Measurements from ENCODE around the gene TCEA2.

TCEA2 gene

GRCh38 chr20:64107736-64108457, 44.9 kb downstream of the TCEA2 start:
- ATAC-seq, result peak; percentile 85
- peak overlapping the region; percentile 87 for H3K27ac Mint-ChIP-seq
- no peaks in the 10 kb centered on the region for H3K9me3 Mint-ChIP-seq
- peak overlapping the region; percentile 46 for H3K4me3 Mint-ChIP-seq
- H3K36me3 Mint-ChIP-seq, result no peaks in the 10 kb centered on the region
- no peaks in the 10 kb centered on the region for H3K27me3 Mint-ChIP-seq
- H3K4me1 Mint-ChIP-seq, result peaks cover 64% of the 10 kb centered on the region

GRCh38 chr20:64108731-64109681, 46.0 kb downstream of the TCEA2 start:
- no peak for ATAC-seq
- Mint-ChIP-seq H3K27ac (peak overlapping the region; percentile 87), H3K4me3 (no peak overlapping the region), H3K27me3 (no peaks in the 10 kb centered on the region), H3K4me1 (peaks cover 55% of the 10 kb centered on the region), H3K9me3 (no peaks in the 10 kb centered on the region), H3K36me3 (no peaks in the 10 kb centered on the region)

DNA sequence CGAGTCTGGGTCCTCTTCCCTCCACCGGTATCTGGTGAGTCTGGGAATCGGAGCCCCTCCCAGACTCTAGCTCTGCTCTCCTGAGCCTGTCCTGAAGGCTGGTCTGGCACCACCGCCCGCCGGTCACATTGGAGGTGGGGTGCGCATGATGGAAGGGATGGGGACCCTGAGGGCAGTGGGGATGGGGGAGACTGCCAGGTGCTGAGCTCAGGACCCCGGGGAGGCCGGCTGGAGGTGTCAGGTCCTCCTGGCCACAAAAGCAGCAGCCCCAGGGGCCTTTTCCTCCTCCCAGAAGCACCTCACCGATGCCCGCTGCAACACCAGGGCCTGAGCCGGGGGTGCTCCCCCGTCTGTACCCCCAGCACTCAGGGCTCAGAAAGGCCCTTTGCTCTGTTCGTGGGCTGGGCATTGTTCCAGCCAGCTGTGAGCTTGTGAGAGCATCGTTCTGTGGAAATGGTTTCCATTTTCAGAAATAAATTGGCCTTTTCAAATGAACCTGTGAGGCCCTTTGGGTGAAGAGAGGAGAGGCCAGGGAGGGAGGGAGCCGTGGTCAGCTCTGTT, 46.9 kb downstream of the TCEA2 start:
- Mint-ChIP-seq H3K36me3 (no peaks in the 10 kb centered on the region), H3K27ac (no peak overlapping the region)
- ATAC-seq, result no peak

DNA sequence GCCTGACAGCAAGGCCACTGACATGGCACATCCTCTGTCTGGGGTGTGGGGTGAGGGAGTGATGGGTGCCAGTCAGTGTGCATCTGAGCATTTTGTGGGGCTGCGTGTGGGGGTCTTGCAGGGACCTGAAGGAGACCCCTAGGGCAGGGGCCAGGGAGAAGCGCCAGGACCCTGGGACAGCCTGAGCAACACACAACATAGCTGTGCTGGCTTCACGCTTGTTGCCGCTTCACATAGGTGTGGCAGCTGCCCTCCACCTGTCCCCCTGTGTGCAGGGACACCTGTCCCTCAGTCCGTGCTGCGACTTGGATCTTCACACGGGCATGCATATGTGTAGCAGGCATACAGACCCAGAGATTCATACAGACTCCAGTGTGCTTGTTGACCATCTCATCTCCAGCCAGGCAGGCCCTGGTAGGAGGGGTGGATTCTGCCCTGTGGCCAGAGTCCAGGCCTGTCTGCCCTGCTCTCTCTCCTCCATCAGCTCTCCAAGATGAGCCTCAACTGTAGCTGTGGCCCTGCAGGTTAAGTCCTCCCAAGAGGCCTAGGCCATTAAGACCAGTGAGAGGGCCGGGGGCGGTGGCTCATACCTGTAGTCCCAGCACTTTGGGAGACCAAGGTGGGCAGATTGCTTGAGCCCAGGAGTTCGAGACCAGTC, 47.5 kb downstream of the TCEA2 start:
- Mint-ChIP-seq H3K4me1 (peaks cover 55% of the 10 kb centered on the region), H3K9me3 (no peaks in the 10 kb centered on the region), H3K27ac (no peak overlapping the region), H3K27me3 (no peaks in the 10 kb centered on the region), H3K4me3 (no peak overlapping the region), H3K36me3 (no peaks in the 10 kb centered on the region)
- ATAC-seq, result no peak

More for the DNA sequence above, 46.9 kb downstream of the TCEA2 start:
- Mint-ChIP-seq H3K9me3 (no peaks in the 10 kb centered on the region), H3K27me3 (no peaks in the 10 kb centered on the region), H3K4me3 (no peak overlapping the region), H3K4me1 (peaks cover 55% of the 10 kb centered on the region)

DNA sequence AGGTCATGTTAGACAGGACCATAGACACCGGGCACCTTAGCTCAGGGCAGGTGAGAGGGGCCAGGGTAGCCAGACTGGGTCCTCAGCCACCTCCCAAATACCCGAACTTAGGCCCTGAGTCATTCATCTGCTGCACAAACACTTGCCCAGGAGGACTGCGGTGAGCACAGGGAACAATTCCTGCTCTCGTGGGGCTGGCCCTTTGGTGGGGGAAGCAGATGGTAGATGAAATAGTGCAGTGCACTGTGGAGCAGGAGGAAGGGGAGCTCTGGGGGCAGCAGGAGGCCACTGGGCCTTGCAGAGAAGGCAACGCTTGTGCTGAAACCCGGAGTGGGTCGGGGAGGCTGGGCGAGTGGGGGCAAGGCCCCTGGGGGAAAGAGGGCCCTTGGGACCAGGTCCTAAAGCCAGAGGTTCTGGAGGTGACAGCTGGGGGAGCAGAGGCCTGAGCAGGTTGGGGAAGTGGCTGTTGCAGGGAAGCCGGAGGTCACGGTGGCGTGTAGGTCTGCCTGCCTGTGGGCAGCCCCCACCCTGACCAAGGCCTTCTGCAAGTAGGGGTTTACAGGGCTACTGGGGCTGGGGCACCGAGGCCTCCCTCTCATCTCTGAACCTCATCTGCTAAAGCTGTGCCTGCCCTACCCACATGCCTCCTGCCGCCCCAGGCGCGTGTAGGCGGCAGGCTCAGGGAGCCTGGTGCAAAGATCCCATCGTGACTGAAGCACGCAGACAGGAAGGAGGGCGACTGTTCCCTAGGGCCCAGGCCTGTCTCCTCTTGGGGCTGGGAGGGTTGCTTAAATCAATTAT, 49.0 kb downstream of the TCEA2 start:
- H3K36me3 Mint-ChIP-seq, result no peaks in the 10 kb centered on the region
- no peaks in the 10 kb centered on the region for H3K9me3 Mint-ChIP-seq
- H3K4me3 Mint-ChIP-seq, result no peak overlapping the region
- H3K27me3 Mint-ChIP-seq, result no peaks in the 10 kb centered on the region
- ATAC-seq, result peak; percentile 32
- H3K4me1 Mint-ChIP-seq, result peaks cover 43% of the 10 kb centered on the region
- H3K27ac Mint-ChIP-seq, result peak overlapping the region; percentile 20

- Mint-ChIP-seq H3K36me3 (no peaks in the 10 kb centered on the region), H3K27me3 (no peaks in the 10 kb centered on the region), H3K27ac (peak overlapping the region; percentile 20), H3K4me3 (no peak overlapping the region), H3K9me3 (no peaks in the 10 kb centered on the region), H3K4me1 (peaks cover 35% of the 10 kb centered on the region)
- no peak for ATAC-seq
Observed at GRCh38 chr20:64112691-64113443, 49.9 kb downstream of the TCEA2 start.

- no peaks in the 10 kb centered on the region for H3K36me3 Mint-ChIP-seq
- no peak for ATAC-seq
- H3K27me3 Mint-ChIP-seq, result no peaks in the 10 kb centered on the region
- no peak overlapping the region for H3K4me3 Mint-ChIP-seq
- H3K4me1 Mint-ChIP-seq, result peaks cover 30% of the 10 kb centered on the region
- H3K27ac Mint-ChIP-seq, result peak overlapping the region; percentile 20
- no peaks in the 10 kb centered on the region for H3K9me3 Mint-ChIP-seq
Observed at GRCh38 chr20:64113444-64113775, 50.4 kb downstream of the TCEA2 start.

DNA sequence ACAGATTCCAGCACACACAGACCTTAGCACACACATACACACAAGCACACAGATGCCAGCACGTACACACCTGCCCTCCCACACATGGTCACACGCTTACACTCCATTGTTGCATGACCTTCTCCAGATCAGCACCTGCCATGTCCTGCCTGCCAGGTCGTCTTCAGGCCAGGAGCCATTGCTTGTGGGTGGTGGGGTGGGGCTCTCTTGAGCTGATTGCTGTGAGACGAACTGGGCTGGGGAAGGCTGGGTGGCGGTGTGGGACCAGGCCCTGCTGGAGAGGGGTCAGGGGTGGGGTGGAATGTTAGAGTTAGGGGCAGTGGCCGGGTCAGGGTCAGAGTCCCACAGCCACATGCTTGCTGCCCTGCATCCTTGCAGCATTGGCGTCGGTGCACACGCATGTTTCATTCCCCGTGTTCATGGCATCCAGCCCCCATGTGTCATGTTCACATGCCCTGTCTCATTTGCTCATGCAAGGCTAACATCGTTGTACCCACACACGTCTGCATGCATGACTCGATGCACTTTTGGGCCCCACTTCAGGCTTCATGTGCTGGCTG, 50.9 kb downstream of the TCEA2 start:
- H3K4me3 Mint-ChIP-seq, result no peak overlapping the region
- H3K4me1 Mint-ChIP-seq, result peaks cover 25% of the 10 kb centered on the region
- ATAC-seq, result no peak
- H3K27ac Mint-ChIP-seq, result no peak overlapping the region
- no peaks in the 10 kb centered on the region for H3K9me3 Mint-ChIP-seq
- H3K27me3 Mint-ChIP-seq, result no peaks in the 10 kb centered on the region
- H3K36me3 Mint-ChIP-seq, result no peaks in the 10 kb centered on the region

GRCh38 chr20:64114356-64114971, 51.5 kb downstream of the TCEA2 start:
- no peak for ATAC-seq
- no peaks in the 10 kb centered on the region for H3K9me3 Mint-ChIP-seq
- H3K4me3 Mint-ChIP-seq, result no peak overlapping the region
- H3K36me3 Mint-ChIP-seq, result no peaks in the 10 kb centered on the region
- H3K27ac Mint-ChIP-seq, result no peak overlapping the region
- H3K27me3 Mint-ChIP-seq, result no peaks in the 10 kb centered on the region
- H3K4me1 Mint-ChIP-seq, result peaks cover 24% of the 10 kb centered on the region

DNA sequence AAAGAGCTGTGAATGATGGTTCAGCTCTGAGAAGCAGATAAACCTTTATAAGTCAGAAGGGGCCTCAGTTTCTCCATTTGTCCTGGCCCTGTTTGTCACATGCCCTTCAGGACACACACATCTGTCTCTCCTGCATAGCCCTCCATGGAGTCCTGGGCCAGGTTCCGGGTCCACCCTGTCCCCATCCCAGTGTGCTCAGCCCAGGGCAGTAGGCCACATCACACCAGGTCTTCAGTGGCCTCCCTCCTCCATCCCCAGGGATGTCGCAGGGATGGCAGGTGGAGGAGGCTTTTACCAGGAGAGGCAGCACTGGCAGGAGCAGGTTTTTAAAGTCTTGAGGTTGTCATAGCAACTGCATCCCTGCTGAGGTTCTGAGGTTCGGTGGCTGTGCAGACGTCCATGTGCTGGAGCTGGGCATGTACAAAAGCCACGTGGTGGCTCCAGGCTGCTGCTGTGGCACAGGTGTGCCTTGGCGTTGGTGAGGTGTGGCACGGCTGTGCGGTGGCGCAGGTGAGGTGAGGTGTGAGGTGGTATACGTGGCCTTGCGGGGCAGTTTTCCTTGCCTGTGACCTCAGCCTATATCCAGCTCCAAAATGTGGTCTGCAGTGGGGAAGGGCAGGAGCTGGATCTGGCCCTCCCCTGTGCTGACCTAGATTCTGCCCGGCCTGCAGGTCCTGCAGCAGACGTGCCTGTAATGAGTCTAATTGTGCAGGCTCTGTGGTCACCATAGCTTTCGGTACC, 52.3 kb downstream of the TCEA2 start:
- Mint-ChIP-seq H3K9me3 (no peaks in the 10 kb centered on the region), H3K4me1 (peaks cover 28% of the 10 kb centered on the region), H3K36me3 (no peaks in the 10 kb centered on the region), H3K27me3 (no peaks in the 10 kb centered on the region), H3K27ac (no peak overlapping the region), H3K4me3 (no peak overlapping the region)
- no peak for ATAC-seq

DNA sequence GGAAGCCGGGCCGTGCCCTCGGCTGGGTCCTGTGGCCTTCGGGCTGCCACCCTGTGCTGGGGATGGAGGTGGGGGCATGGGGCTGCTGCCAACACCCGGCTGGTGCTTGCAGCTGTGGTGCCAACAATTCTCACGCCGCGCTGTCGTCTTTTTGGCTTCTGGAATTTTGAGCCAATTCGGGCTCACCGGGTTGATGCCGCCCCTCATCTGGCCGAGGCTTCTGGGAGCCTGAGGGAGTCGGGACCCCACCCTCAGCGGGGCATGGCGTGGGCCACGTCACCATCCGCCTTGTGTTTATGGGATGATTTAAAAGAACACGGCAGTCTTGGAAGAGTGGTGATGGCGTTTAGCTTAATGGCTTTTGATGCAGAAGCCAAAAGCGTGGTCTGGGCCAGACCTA, 53.0 kb downstream of the TCEA2 start:
- Mint-ChIP-seq H3K4me3 (no peak overlapping the region), H3K27me3 (no peaks in the 10 kb centered on the region), H3K4me1 (peaks cover 30% of the 10 kb centered on the region), H3K9me3 (no peaks in the 10 kb centered on the region), H3K36me3 (no peaks in the 10 kb centered on the region), H3K27ac (no peak overlapping the region)
- ATAC-seq, result no peak

- Mint-ChIP-seq H3K27me3 (peaks cover 7% of the 10 kb centered on the region), H3K27ac (no peak overlapping the region), H3K4me3 (no peak overlapping the region), H3K9me3 (no peaks in the 10 kb centered on the region), H3K36me3 (no peaks in the 10 kb centered on the region), H3K4me1 (peaks cover 27% of the 10 kb centered on the region)
- ATAC-seq, result no peak
Observed at GRCh38 chr20:64116541-64117431, 53.8 kb downstream of the TCEA2 start.

Data from stimulated activated memory B cell treated with anti-CD40 and anti-IgM and Interleukin-4, amounts not matched to agents 10 μg/mL and 1 μg/mL and 100 μg/mL, for 72 hours (primary cell).